Keratinocyte (primary cell): ENCODE measurements around the gene CXorf58.

Experiments
- CTCF ChIP-seq, 3 experiments: IDR thresholded peaks in 1 of 3; conservative IDR thresholded peaks in 1 of 3; optimal IDR thresholded peaks in 1 of 3; 2 replicates in 2 of 3; 3 replicates in 1 of 3; pipeline versions ENCODE3 to v1.5.1; 2011; ENCODE audit warnings: low read length in 3 of 3, mild to moderate bottlenecking in 3 of 3, moderate library complexity in 2 of 3, control low read depth in 1 of 3, inconsistent platforms in 1 of 3; ENCODE audit not compliant: insufficient read depth in 2 of 3; ENCODE audit errors: extremely low read depth in 1 of 3
- EZH2 ChIP-seq: IDR thresholded peaks from one replicate; pipeline ENCODE4 v1.6.1; 2012; ENCODE audit warnings: inconsistent platforms, mild to moderate bottlenecking, low read length, moderate library complexity

DNA sequence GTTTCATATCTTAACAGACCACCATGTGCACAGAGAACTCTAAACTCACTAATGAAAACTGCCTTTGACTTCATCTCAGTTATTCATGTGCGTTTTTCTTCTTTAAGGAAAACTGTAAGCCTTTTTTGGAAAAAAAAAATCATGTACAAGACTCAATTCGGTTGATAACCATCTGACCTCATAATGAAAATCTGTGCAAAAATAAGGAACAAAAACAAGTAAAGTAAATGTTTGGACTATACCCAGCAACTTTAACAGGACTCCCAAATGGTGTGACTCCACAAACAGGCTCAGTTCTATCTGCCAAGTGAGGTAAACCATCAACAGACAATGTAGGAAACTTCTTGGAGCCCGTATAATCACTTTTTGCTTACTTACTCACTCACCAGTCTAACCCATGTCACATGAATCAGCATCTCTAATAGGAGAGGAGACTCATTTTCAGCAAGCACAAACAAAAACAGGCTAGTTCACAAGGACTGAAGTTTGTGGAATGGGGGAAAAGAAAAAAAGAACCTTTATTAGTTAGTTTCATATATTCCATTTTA is 9.3 kb upstream of the CXorf58 start:
- TF ChIP-seq CTCF (optimal IDR thresholded peaks at IDR 0.05 in 1 of 3, IDR thresholded peaks at IDR 0.05 in 1 of 3, conservative IDR thresholded peaks at IDR 0.05 in 1 of 3; ENCODE audit: extremely low read depth in 1 of 3, insufficient read depth in 2 of 3, low read length in 3 of 3) = no peak
- TF ChIP-seq EZH2 = no peak
